Skeletal muscle tissue (tissue), 4 donors: ENCODE measurements around the gene KLHL36. TPM values are rescaled to one million over a fixed set of nuclear protein-coding genes. Genes with fewer than 3 reads are reported as not detected.
A peak's percentile ranks its signal among the peaks of the same experiment; 100 is the strongest.
"Not testable (repeated sequence)": the region's sequence is repeated elsewhere in the genome, so short reads cannot be mapped to it uniquely, and the experiment has no call there.

Experiments
- H3K27ac ChIP-seq: one replicate; pipeline ENCODE4 v1.7.0; 2013; ENCODE audit warnings: mild to moderate bottlenecking, low read depth, low read length, inconsistent platforms
- H3K27me3 ChIP-seq, 3 donors: one replicate each; pipeline ENCODE4 v1.7.0; 2013; ENCODE audit warnings: low read length in 3 of 3; ENCODE audit not compliant: control insufficient read depth in 3 of 3, insufficient read depth in 3 of 3
- H3K36me3 ChIP-seq, 3 donors: one replicate each; pipeline ENCODE4 v1.7.0; 2013; ENCODE audit warnings: low read length in 3 of 3; ENCODE audit not compliant: control insufficient read depth in 3 of 3, insufficient read depth in 3 of 3
- H3K4me1 ChIP-seq, 3 donors: one replicate each; pipeline ENCODE4 v1.7.0; 2013; ENCODE audit warnings: low read length in 3 of 3, mild to moderate bottlenecking in 3 of 3; ENCODE audit not compliant: control insufficient read depth in 3 of 3, insufficient read depth in 3 of 3
- H3K4me3 ChIP-seq, 3 donors: one replicate each; pipeline ENCODE4 v1.7.0; 2013; ENCODE audit warnings: low read length in 3 of 3
- H3K9ac ChIP-seq, 3 donors: one replicate each; pipeline ENCODE4 v1.7.0; 2013; ENCODE audit warnings: low read length in 3 of 3, mild to moderate bottlenecking in 3 of 3, moderate library complexity in 2 of 3, low read depth in 1 of 3
- H3K9me3 ChIP-seq, 3 donors: one replicate each; pipeline ENCODE4 v1.7.0; 2013; ENCODE audit warnings: low read length in 3 of 3; ENCODE audit not compliant: control insufficient read depth in 3 of 3
- total RNA-seq: library from RNA; depleted of rRNA; stranded (reverse); fragments of >200 nt; gene quantifications from one replicate; pipeline ENCODE4 v1.2.3, GENCODE V29; 2014
- donor health status: Osteomylitis.

KLHL36 gene
- total RNA-seq, 1 donor from 2014 or later: 23.0 TPM

GRCh38 chr16:84614968-84615813, 33.1 kb upstream of the KLHL36 start:
- no peak overlapping the region for H3K27ac ChIP-seq
- H3K36me3 ChIP-seq: no peaks in the 10 kb centered on the region
- no peak overlapping the region for H3K9ac ChIP-seq
- H3K27me3 ChIP-seq: peaks cover 16 to 39% (median 18%) of the 10 kb centered on the region in 3 donors
- H3K4me3 ChIP-seq: no peak overlapping the region
- no peaks in the 10 kb centered on the region for H3K9me3 ChIP-seq
- H3K4me1 ChIP-seq: peaks cover 16 to 30% (median 17%) of the 10 kb centered on the region in 3 donors

- Histone ChIP-seq H3K27ac (no peak overlapping the region), H3K4me1 (peaks cover 16 to 30% (median 17%) of the 10 kb centered on the region in 3 donors), H3K4me3 (peak overlapping the region; percentile 35 to 70 (median 38)), H3K36me3 (no peaks in the 10 kb centered on the region), H3K9ac (no peak overlapping the region), H3K27me3 (peaks cover 16 to 39% (median 18%) of the 10 kb centered on the region in 3 donors), H3K9me3 (no peaks in the 10 kb centered on the region)
Measured at GRCh38 chr16:84616515-84616914, 31.8 kb upstream of the KLHL36 start.

- Histone ChIP-seq H3K9ac (peak overlapping the region; percentile 38 to 69 (median 57)), H3K27ac (no peak overlapping the region), H3K27me3 (peaks cover 14 to 34% (median 16%) of the 10 kb centered on the region in 3 donors), H3K36me3 (no peaks in the 10 kb centered on the region), H3K9me3 (no peaks in the 10 kb centered on the region), H3K4me3 (peak overlapping the region; percentile 70 to 74 (median 72)), H3K4me1 (peaks cover 16 to 30% (median 17%) of the 10 kb centered on the region in 3 donors)
Measured at GRCh38 chr16:84617041-84617790, 31.1 kb upstream of the KLHL36 start.

- H3K27ac ChIP-seq: peak within 1 kb of the TSS; percentile 36
- H3K27me3 ChIP-seq: peaks cover 14 to 34% (median 16%) of the 10 kb centered on the region in 3 donors
- peak within 1 kb of the TSS; percentile 38 to 69 (median 57) for H3K9ac ChIP-seq
- H3K9me3 ChIP-seq: no peaks in the 10 kb centered on the region
- H3K36me3 ChIP-seq: no peaks in the 10 kb centered on the region
- peak within 1 kb of the TSS; percentile 70 to 74 (median 72) for H3K4me3 ChIP-seq
- H3K4me1 ChIP-seq: peaks cover 16 to 30% (median 17%) of the 10 kb centered on the region in 3 donors
Measured at GRCh38 chr16:84617791-84618580, 30.3 kb upstream of the KLHL36 start, which contains the start of gene COTL1. Gene COTL1, minus strand, starts transcription at chr16:84618078. Its CDS starts 164 bp downstream, at chr16:84617914.

GRCh38 chr16:84618581-84619460, 29.5 kb upstream of the KLHL36 start:
- H3K9me3 ChIP-seq: no peaks in the 10 kb centered on the region
- H3K27ac ChIP-seq: peak overlapping the region; percentile 36
- H3K27me3 ChIP-seq: peaks cover 7 to 31% (median 16%) of the 10 kb centered on the region in 3 donors
- no peak overlapping the region for H3K9ac ChIP-seq
- no peaks in the 10 kb centered on the region for H3K36me3 ChIP-seq
- H3K4me1 ChIP-seq: peaks cover 16 to 30% (median 17%) of the 10 kb centered on the region in 3 donors
- H3K4me3 ChIP-seq: no peak overlapping the region

- not testable (repeated sequence) for H3K9ac ChIP-seq, H3K4me3 ChIP-seq
Measured at GRCh38 chr16:84620913-84621312, 27.4 kb upstream of the KLHL36 start.

GRCh38 chr16:84625556-84625955, 22.8 kb upstream of the KLHL36 start:
- Histone ChIP-seq H3K27me3 (no peaks in the 10 kb centered on the region), H3K4me1 (no peaks in the 10 kb centered on the region), H3K9ac (no peak overlapping the region), H3K27ac (no peak overlapping the region), H3K4me3 (no peak overlapping the region), H3K9me3 (no peaks in the 10 kb centered on the region), H3K36me3 (no peaks in the 10 kb centered on the region)

More at GRCh38 chr16:84620913-84621312, 27.4 kb upstream of the KLHL36 start:
- not testable (repeated sequence) for H3K9me3 ChIP-seq, H3K27ac ChIP-seq, H3K36me3 ChIP-seq
- Histone ChIP-seq H3K27me3 (peaks cover 4 to 12% (median 6%) of the 10 kb centered on the region in 3 donors), H3K4me1 (peaks cover 10 to 20% (median 10%) of the 10 kb centered on the region in 3 donors)

GRCh38 chr16:84628226-84628731, 20.0 kb upstream of the KLHL36 start:
- H3K4me3 ChIP-seq: no peak overlapping the region
- H3K9ac ChIP-seq: no peak overlapping the region
- no peaks in the 10 kb centered on the region for H3K9me3 ChIP-seq
- no peaks in the 10 kb centered on the region for H3K4me1 ChIP-seq
- no peak overlapping the region for H3K27ac ChIP-seq
- H3K27me3 ChIP-seq: no peaks in the 10 kb centered on the region
- no peaks in the 10 kb centered on the region for H3K36me3 ChIP-seq
